Esophagus muscularis mucosa (tissue), 4 donors: ENCODE data around the gene EXOSC10. TPM values are rescaled to one million over a fixed set of nuclear protein-coding genes. Genes with fewer than 3 reads are reported as not detected.

Experiments used
- DNase-seq: peaks from one replicate; pipeline ENCODE4 v3.0.0-alpha.2; 2017; ENCODE audit errors: extremely low spot score
- H3K27ac ChIP-seq, 4 donors: fragments of 200-600 bp; sonication (generic); replicated peaks in 1 of 4; 1 replicate in 3 of 4; 2 replicates in 1 of 4; pipeline ENCODE4 v1.5.1; 2016 to 2019; ENCODE audit warnings: mild to moderate bottlenecking in 1 of 4
- H3K27me3 ChIP-seq, 4 donors: fragments of 200-600 bp; sonication (generic); one replicate each; pipeline versions ENCODE4 v1.5.1 to v1.6.0; 2016 to 2019
- H3K36me3 ChIP-seq, 4 donors: fragments of 200-600 bp; sonication (generic); one replicate each; pipeline ENCODE4 v1.5.1; 2016 to 2019
- H3K4me1 ChIP-seq, 4 donors: fragments of 200-600 bp; sonication (generic); one replicate each; pipeline ENCODE4 v1.5.1; 2016 to 2019
- H3K4me3 ChIP-seq, 4 donors: fragments of 200-600 bp; sonication (generic); 1 replicate in 2 of 4; 2 replicates in 2 of 4; pipeline ENCODE4 v1.5.1; 2016 to 2019; ENCODE audit warnings: mild to moderate bottlenecking in 4 of 4, moderate library complexity in 1 of 4
- H3K9me3 ChIP-seq, 4 donors: fragments of 200-600 bp; sonication (generic); 1 replicate in 3 of 4; 2 replicates in 1 of 4; pipeline ENCODE4 v1.5.1; 2016 to 2019
- EP300 ChIP-seq: sonication (generic); formaldehyde crosslinking; IDR thresholded peaks from one replicate; pipeline ENCODE4 v1.6.1; 2017; ENCODE audit warnings: antibody characterized with exemption
- POLR2A ChIP-seq: fragments of 450-650 bp; IDR thresholded peaks from one replicate; pipeline ENCODE4 v1.6.1; 2017; ENCODE audit warnings: antibody characterized with exemption, moderate library complexity, mild to moderate bottlenecking, low read depth
- POLR2AphosphoS5 ChIP-seq, 2 donors: sonication (generic); formaldehyde crosslinking; IDR thresholded peaks; one replicate each; pipeline ENCODE4 v1.6.1; 2017; ENCODE audit warnings: antibody characterized with exemption in 2 of 2
- WGBS: methylation state at CpG from one replicate; pipeline ENCODE4 v1.1.5; 2018; 5-methylcytosine and 5-hydroxymethylcytosine counted together
- intact Hi-C: fragments of 100-400 bp; cut with DNase I; formaldehyde crosslinking; loops from one replicate; pipeline ENCODE4 v1.15.1; 2023
- total RNA-seq, 4 donors: library from RNA; depleted of rRNA; stranded (reverse); fragments of >200 nt; gene quantifications; one replicate each; pipeline versions ENCODE4 v1.1.0 to v1.2.1, GENCODE V29; 2016
- TF ChIP-seq, protein P1 (sequence below), 3 experiments: fragments of 200-600 bp in 2 of 3; fragments of 450-650 bp in 1 of 3; sonication (generic) in 2 of 3; IDR thresholded peaks; one replicate each; pipeline ENCODE4 v1.5.1; 2017 to 2019; ENCODE audit warnings: antibody characterized with exemption in 3 of 3, mild to moderate bottlenecking in 2 of 3, moderate library complexity in 1 of 3

EXOSC10 gene
- total RNA-seq, 4 donors from 2014 or later: 33.2 to 49.4 (median 36.3) TPM

DNA sequence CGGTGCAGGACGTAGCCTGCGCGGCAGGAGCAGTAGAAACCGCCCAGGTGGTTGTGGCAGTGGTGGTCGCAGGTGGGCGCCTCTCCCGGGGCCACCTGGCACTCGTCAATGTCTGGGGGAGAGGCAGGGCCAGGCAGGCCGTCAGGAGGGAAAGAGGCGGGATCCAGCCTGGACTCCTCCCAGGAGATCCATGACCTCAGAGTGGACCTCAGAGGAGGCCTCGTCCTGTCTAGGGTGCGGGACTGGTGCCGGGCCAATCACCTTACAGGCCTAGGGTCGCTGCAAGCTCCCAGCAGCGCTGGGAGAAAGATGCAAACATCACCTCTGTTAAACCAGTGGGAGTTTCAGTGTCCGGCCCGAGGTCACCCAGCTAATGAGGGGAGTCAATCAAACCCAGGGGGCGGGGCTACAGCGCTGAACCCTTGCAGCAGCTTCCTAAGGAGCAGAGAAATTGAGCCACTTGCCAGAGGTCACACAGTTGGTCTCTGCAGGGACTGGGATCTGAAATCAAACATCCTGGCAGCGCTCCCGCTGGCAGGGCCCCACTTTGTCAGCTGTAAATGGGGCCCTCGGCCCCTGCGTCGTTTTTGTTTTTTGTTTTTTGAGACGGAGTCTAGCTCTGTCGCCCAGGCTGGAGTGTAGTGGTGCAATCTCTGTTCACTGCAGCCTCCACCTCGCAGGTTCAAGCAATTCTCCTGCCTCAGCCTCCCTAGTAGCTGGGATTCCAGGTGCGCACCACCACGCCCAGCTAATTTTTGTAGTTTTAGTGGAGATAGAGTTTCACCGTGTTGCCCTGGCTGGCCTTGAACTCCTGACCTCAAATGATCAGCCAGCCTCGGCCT lies 54.0 kb downstream of the EXOSC10 start:
- H3K9me3 ChIP-seq: no peaks in the 10 kb centered on the region
- no peak overlapping the region for H3K27ac ChIP-seq
- H3K27me3 ChIP-seq: peaks cover 0 to 3% (median 0%) of the 10 kb centered on the region in 4 donors
- TF ChIP-seq, protein P1, sequence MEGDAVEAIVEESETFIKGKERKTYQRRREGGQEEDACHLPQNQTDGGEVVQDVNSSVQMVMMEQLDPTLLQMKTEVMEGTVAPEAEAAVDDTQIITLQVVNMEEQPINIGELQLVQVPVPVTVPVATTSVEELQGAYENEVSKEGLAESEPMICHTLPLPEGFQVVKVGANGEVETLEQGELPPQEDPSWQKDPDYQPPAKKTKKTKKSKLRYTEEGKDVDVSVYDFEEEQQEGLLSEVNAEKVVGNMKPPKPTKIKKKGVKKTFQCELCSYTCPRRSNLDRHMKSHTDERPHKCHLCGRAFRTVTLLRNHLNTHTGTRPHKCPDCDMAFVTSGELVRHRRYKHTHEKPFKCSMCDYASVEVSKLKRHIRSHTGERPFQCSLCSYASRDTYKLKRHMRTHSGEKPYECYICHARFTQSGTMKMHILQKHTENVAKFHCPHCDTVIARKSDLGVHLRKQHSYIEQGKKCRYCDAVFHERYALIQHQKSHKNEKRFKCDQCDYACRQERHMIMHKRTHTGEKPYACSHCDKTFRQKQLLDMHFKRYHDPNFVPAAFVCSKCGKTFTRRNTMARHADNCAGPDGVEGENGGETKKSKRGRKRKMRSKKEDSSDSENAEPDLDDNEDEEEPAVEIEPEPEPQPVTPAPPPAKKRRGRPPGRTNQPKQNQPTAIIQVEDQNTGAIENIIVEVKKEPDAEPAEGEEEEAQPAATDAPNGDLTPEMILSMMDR (IDR thresholded peaks at IDR 0.05): no peak
- TF ChIP-seq POLR2A: no peak
- no peak overlapping the region for H3K4me3 ChIP-seq
- no peaks in the 10 kb centered on the region for H3K36me3 ChIP-seq
- DNase-seq: no peak
- H3K4me1 ChIP-seq: no peaks in the 10 kb centered on the region
- 71% methylated on average over 19 of the region's 32 CpGs for WGBS
- intact Hi-C loops: no loop called here

DNA sequence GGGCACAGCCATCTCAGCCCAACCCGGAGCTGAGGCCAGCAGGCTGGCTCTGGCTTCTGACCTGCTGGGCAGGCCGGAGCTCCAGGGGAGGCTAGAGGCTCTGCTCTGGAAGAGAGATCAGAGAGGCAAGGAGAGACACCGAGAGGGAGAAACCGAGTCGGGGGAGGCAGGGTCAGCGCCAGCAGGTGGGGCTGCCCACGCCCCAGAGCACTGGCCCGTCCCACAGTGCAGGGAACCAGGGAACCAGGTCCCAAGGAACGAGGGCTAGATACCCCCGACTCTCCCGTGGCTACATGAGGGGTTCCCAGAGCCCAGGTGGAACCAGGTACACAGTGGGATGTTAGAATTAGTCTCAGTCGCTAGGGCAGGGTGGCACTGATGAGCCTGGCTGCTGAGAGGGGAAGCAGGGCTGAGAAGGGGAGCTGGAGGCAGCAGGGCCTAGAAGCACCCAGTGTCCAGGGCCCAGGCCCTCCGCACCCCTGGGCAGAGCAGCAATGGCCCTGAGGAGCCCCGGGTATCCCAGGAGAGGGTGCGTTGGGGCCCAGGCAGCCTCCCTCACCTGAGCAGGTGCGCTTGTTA lies 54.7 kb downstream of the EXOSC10 start:
- Histone ChIP-seq H3K4me1 (no peaks in the 10 kb centered on the region), H3K36me3 (no peaks in the 10 kb centered on the region), H3K27ac (no peak overlapping the region), H3K9me3 (no peaks in the 10 kb centered on the region), H3K4me3 (no peak overlapping the region), H3K27me3 (no peaks in the 10 kb centered on the region)
- WGBS: 85% methylated on average over 12 of the region's 16 CpGs
- TF ChIP-seq EP300 (no peak), POLR2A (no peak), POLR2AphosphoS5 (IDR thresholded peaks at IDR 0.05) (no peak)
- TF ChIP-seq, protein P1 (IDR thresholded peaks at IDR 0.05): no peak
- intact Hi-C loops: no loop called here
- DNase-seq: no peak

DNA sequence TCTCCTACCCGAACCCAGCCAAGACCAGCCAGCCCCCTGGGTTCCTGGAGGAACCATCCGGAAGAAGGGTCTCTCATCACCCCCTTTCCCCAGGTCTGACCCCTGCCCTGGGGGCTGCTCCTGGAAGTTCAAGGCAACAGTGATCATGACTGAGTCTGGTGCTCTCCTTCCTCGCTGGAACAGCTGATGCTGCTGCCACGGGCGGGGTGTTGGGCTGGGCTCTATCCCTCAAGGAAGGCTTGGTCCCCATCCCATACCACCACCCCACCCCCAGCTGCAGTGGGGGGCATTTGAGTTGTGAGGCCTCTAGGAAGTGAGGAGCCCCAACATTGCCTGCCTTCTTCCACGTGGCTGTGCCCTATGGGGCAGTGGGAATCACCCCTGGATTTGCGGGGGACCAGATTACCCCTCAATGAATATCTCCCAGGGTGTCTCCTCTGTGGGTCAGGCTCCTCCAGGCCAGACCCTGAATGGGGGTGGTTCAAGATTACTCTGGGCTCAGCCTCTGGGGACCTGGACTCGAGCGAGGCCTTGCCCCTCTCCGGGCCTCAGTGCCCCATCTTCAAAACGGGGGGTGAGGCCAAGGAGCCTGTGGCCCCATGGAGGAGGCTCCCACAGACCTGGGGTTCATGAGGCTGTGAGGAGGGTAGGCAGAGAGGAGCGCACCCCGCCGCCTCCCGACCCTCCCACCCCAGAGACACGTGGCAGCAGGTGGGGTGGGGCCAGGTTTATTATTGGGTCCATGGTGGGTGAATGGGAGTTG lies 55.4 kb downstream of the EXOSC10 start:
- H3K9me3 ChIP-seq: no peaks in the 10 kb centered on the region
- intact Hi-C loops: no loop called here
- 68% methylated on average over 3 of the region's 16 CpGs for WGBS
- no peak for DNase-seq
- H3K27ac ChIP-seq: no peak overlapping the region
- no peak for TF ChIP-seq EP300
- no peak for TF ChIP-seq POLR2AphosphoS5 (IDR thresholded peaks at IDR 0.05)
- TF ChIP-seq POLR2A: no peak
- TF ChIP-seq, protein P1 (IDR thresholded peaks at IDR 0.05): no peak
- H3K27me3 ChIP-seq: no peaks in the 10 kb centered on the region
- no peaks in the 10 kb centered on the region for H3K4me1 ChIP-seq
- no peak overlapping the region for H3K4me3 ChIP-seq
- no peaks in the 10 kb centered on the region for H3K36me3 ChIP-seq

DNA sequence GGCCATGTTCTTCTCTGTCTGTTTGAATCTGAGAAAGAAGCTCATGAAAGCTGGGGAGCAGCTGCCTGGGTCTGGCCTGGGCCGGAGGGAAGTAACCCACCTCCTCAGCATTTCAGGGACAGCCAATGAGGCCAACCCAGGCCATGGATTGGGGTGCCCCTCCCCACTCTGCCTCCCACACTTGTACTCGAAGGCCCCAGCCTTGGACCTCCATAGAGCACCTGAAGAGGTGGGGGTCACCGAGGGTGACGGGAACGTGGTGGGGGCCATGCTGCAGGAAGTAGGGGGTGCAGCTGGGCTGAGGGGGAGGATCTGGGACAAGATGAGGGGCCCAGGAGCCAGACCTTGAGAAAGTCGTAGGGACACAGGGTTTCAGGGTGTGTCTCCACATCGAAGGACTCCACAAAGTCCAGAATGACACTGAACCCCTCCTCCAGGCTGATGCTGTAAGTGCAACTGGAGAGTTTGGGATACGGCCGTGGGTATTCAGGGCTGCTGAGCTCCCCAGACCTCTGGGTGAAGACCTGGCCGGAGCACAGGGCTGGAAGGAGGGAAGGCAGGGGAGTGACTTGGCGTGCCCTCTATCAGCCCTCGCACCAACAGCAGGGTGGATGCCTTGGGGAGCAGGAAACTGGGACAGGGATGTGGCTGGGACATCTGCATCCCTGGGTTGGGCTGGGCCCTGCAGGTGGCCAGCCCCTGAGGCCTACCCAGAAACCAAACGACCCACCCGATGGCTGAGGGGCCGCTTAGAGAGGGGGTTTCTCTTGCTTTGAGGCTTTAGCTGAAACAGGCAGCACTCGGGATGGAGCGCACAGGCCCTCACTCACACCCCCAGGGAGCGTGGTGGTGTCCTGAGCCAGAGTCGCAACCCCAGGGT lies 56.4 kb downstream of the EXOSC10 start:
- whole genome bisulfite sequencing: 80% methylated on average over 18 of the region's 19 CpGs
- H3K9me3 ChIP-seq: no peaks in the 10 kb centered on the region
- no peaks in the 10 kb centered on the region for H3K36me3 ChIP-seq
- peaks cover under 1 to 4% (median 2%) of the 10 kb centered on the region in 4 donors for H3K4me1 ChIP-seq
- no peaks in the 10 kb centered on the region for H3K27me3 ChIP-seq
- no peak for TF ChIP-seq EP300
- TF ChIP-seq POLR2A: no peak
- TF ChIP-seq, protein P1 (IDR thresholded peaks at IDR 0.05): no peak
- H3K4me3 ChIP-seq: no peak overlapping the region
- intact Hi-C loops: no loop called here
- no peak for DNase-seq
- no peak overlapping the region for H3K27ac ChIP-seq
